Measurements from ENCODE around the gene ZNF578. TPM values are rescaled to one million over a fixed set of nuclear protein-coding genes. Genes with fewer than 3 reads are reported as not detected.
"Not testable (repeated sequence)": the region's sequence is repeated elsewhere in the genome, so short reads cannot be mapped to it uniquely, and the experiment has no call there.

The ZNF578 gene
- total RNA-seq, 1 experiment from 2014 or later, result not detected

DNA sequence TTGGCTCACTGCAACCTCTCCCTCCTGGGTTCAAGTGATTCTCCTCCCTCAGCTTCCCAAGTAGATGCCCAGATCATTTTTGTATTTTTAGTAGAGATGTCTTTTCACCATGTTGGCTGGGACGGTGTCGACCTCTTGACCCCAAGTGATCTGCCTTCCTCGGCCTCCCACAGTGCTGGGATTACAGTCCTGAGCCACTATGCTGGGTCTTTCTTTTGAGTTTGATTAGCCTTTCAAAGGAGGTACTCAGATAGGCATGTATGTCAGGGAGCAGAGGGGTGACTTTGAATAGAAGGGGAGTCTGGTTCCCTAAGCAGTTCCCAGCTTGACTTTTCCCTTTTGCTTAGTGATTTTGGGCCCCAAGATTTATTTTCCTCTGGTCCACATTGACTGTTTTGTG lies 47.1 kb downstream of the ZNF578 start:
- DNase-seq (ENCODE audit: low spot score); in situ Hi-C loops (cut with HindIII; ENCODE audit: low sequenced_read_pairs): not testable (repeated sequence)

DNA sequence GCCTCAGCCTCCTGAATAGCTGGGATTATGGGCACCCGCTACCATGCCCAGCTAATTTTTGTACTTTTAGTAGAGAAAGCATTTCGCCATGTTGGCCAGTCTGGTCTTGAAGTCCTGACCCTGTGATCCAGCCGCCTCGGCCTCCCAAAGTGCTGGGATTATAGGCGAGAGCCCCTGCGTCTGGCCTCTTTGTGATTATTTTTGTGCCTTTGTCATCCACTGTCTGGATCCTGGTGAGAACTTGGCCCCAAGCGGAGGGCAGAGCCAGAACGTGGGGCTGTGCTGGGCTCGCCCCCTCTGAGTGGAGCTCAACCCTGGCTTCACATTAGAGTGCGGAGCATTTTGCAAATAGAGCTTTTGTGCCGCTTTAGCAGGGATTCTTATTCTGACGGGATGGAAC lies 47.6 kb downstream of the ZNF578 start:
- in situ Hi-C loops (cut with HindIII; ENCODE audit: low sequenced_read_pairs), result not testable (repeated sequence)

GRCh38 chr19:52507266-52507665 lies 53.9 kb downstream of the ZNF578 start:
- in situ Hi-C loops (cut with HindIII; ENCODE audit: low sequenced_read_pairs), result no loop called here
- DNase-seq (ENCODE audit: low spot score), result no peak

More for the DNA sequence above, 47.6 kb downstream of the ZNF578 start:
- not testable (repeated sequence) for DNase-seq (ENCODE audit: low spot score)

DNA sequence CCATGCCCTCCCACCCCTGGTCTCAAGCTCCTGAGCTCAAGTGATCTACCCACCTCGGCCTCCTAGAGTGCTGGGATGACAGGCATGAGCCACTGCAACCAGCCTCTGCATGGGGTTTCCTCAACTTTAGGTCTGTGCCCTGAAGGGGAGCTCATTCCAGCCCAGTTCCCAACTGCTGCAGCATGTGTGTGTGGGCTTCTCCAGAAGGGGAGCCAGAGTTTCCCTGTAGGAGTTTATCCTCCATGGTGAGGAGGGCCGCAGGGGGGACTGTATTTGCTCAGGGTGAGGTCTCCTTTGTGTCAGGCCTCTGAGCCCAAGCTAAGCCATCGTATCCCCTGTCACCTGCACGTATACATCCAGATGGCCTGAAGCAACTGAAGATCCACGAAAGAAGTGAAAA lies 62.8 kb downstream of the ZNF578 start:
- in situ Hi-C loops (cut with HindIII; ENCODE audit: low sequenced_read_pairs), result no loop called here
- DNase-seq (ENCODE audit: low spot score), result no peak

GRCh38 chr19:52518646-52519045 lies 65.3 kb downstream of the ZNF578 start:
- no peak for DNase-seq (ENCODE audit: low spot score)
- in situ Hi-C loops (cut with HindIII; ENCODE audit: low sequenced_read_pairs), result no loop called here

DNA sequence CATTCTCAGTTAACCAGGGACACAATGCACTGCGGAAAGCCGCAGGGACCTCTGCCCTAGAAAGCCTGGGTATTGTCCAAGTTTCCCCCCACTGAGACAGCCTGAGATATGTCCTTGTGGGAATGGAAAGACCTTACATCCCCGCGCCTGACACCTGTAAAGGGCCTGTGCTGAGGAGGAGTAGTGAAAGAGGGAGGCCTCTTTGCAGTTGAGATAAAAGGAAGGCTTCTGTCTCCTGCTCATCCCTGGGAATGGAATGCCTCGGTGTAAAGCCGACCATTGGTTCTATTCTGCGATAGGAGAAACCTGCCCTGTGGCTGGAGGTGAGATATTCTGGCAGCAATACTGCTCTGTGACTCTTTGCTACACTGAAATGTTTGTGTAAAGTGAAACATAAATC lies 65.8 kb downstream of the ZNF578 start:
- DNase-seq (ENCODE audit: low spot score); in situ Hi-C loops (cut with HindIII; ENCODE audit: low sequenced_read_pairs): not testable (repeated sequence)

DNA sequence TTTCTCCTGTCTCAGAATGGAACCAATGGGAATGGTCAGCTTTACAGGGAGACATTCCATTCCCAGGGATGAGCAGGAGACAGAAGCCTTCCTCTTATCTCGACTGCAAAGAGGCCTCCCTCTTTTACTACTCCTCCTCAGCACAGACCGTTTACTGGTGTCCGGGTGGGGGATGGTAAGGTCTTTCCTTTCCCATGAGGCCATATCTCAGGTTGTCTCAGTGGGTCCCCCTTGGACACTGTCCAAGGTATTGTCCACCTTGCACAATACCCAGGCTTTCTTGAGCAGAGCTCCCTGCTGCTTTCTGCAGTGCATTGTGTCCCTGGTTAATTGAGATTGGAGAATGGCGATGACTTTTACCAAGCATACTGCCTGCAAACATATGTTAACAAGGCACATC lies 66.7 kb downstream of the ZNF578 start:
- in situ Hi-C loops (cut with HindIII; ENCODE audit: low sequenced_read_pairs), result no loop called here
- DNase-seq (ENCODE audit: low spot score), result no peak

GRCh38 chr19:52522551-52522950 lies 69.2 kb downstream of the ZNF578 start:
- DNase-seq (ENCODE audit: low spot score), result no peak
- in situ Hi-C loops (cut with HindIII; ENCODE audit: low sequenced_read_pairs), result no loop called here

DNA sequence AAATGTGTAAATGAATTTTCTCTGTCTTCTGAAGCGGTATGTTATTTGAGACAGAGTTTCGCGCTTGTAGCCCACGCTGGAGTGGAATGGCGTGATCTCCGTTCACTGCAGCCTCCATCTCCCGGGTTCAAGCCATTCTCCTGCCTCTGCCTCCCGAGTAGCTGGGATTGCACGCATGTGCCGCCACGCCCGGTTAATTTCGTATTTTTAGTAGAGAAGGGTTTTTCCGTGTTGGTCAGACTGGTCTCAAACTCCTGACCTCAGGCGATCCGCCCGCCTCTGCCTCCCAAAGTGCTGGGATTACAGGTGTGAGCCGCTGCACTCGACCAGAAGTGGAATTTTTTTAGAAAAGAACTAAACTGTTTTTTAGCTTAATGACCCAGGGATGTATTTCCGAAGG lies 70.7 kb downstream of the ZNF578 start:
- no peak for DNase-seq (ENCODE audit: low spot score)
- in situ Hi-C loops (cut with HindIII; ENCODE audit: low sequenced_read_pairs), result no loop called here

GRCh38 chr19:52527134-52527955 lies 74.0 kb downstream of the ZNF578 start, which contains the start of gene ZNF808:
Gene ZNF808 (plus strand): TSS chr19:52527668. CDS start chr19:52543285, 15,617 bp downstream.
- in situ Hi-C loops (cut with HindIII; ENCODE audit: low sequenced_read_pairs), result no loop called here
- DNase-seq (ENCODE audit: low spot score), result peak; percentile 95

GRCh38 chr19:52527956-52528351 lies 74.6 kb downstream of the ZNF578 start:
- DNase-seq (ENCODE audit: low spot score), result peak; percentile 4
- in situ Hi-C loops (cut with HindIII; ENCODE audit: low sequenced_read_pairs), result no loop called here

- DNase-seq (ENCODE audit: low spot score), result no peak
- in situ Hi-C loops (cut with HindIII; ENCODE audit: low sequenced_read_pairs), result no loop called here
Observed at GRCh38 chr19:52532480-52532879, 79.1 kb downstream of the ZNF578 start.

GRCh38 chr19:52533901-52534300 lies 80.5 kb downstream of the ZNF578 start:
- no peak for DNase-seq (ENCODE audit: low spot score)
- in situ Hi-C loops (cut with HindIII; ENCODE audit: low sequenced_read_pairs), result no loop called here

- DNase-seq (ENCODE audit: low spot score); in situ Hi-C loops (cut with HindIII; ENCODE audit: low sequenced_read_pairs): not testable (repeated sequence)
Observed at GRCh38 chr19:52535385-52535770, 82.0 kb downstream of the ZNF578 start.

DNA sequence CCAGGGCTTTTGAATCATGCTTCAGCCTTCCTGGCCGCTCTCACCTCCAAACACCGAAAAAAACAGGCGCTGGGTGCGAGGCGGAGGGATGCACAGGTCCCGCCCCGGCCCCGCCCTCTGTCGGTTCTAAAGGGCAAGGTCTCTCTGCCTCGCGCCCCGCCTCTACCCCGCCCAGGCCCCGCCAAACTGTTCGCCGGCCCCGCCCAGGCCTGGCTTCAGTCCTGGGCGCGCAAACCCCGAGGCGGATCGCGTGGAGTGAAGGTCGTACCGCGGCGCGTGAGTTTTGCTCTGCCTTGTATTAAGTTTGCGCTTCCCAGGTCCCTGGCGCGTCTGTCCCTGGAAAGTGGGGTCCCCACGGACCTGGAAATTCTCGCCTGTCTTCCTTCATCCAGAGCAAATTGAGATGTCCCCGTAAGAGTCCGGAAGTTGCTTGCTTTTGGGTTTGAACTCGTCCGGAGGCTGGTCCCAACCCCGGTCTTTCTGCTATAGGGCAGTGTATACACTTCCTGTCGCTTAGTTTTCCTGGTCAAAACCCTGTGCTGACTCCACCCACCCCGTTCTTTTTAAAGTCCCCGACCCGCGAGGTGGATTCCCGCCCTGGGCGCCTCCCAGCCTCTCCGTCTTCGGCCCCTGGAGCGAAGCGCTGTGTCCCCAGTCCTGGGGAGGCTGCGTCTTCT lies 82.6 kb downstream of the ZNF578 start:
- peak; percentile 94 for DNase-seq (ENCODE audit: low spot score)
- in situ Hi-C loops (cut with HindIII; ENCODE audit: low sequenced_read_pairs), result no loop called here

DNA sequence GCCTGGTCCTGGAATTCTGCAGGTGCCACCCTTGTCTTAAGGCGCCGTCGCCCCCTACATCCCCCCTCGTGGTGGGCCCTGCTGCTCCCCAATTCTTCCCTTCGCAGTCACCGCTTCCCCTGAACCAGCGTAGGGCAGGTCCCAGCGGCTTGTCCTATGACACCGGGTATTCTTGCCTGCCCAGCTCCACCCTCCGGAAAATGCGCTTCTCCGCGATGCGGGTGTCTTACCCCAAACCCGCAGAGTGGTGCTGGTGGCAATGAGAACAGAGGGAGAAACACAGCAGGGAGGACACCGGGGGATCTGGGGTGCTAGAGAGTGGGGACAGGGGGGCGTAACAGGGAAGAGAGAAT lies 83.1 kb downstream of the ZNF578 start:
- in situ Hi-C loops (cut with HindIII; ENCODE audit: low sequenced_read_pairs), result no loop called here
- DNase-seq (ENCODE audit: low spot score), result peak; percentile 49

DNA sequence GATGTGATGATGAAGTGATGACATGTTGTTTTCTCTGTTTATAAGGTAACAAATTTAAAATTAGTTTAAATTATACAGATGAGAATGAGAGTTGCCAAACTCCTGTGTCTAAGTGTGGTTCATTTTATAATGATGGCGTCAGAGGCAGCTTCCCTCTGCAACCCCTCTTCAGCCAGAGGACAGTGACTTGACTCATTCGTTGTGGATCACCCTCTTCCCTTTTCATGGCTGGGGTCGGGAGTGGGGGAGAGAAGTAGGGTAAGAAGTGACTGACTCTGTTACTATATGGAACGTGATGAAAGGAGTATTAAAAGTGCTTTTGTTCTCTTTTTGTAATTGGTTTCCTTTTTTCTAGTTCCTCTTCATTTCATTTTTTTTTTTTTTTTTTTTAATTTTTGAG lies 85.5 kb downstream of the ZNF578 start:
- DNase-seq (ENCODE audit: low spot score); in situ Hi-C loops (cut with HindIII; ENCODE audit: low sequenced_read_pairs): not testable (repeated sequence)

GRCh38 chr19:52541176-52541575 lies 87.8 kb downstream of the ZNF578 start:
- in situ Hi-C loops (cut with HindIII; ENCODE audit: low sequenced_read_pairs); DNase-seq (ENCODE audit: low spot score): not testable (repeated sequence)

DNA sequence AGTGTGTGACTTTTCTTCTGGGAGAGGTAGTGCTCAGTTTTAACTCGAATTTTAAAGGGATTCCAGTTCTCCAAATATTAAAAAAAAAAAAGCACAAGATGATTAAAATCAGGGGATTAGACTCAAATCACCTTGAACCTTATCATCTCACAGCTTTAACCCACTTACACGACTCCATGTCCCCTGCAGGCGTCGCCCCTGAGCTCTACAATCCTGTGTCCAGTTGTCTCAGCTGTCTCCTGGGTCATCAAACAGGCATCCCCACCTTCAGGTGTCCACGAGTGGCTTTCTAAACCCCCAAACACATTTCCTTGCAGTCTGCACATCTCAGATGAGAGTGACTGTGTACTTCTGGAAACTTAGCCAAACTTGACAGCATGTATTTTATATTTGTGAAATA lies 88.3 kb downstream of the ZNF578 start:
- in situ Hi-C loops (cut with HindIII; ENCODE audit: low sequenced_read_pairs), result no loop called here
- DNase-seq (ENCODE audit: low spot score), result no peak

DNA sequence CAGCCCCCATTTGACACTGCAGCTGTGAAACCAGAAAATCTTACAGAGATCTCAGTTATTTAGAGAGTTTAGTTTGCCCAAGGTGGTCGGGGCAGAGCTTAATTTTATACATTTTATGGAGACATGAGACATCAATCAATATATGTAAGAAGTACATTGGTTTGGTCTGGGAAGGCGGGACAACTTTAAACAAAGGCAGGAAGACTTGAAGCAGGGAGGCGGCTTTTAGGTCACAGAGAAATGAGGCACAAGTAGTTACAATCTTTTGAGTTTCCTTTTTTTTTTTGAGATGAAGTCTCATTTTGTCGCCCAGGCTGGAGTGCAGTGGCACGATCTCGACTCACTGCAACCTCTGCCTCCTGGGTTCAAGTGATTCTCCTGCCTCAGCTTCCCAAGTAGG lies 89.2 kb downstream of the ZNF578 start:
- DNase-seq (ENCODE audit: low spot score); in situ Hi-C loops (cut with HindIII; ENCODE audit: low sequenced_read_pairs): not testable (repeated sequence)

Data from G401 (cell line).